Endothelial cell of umbilical vein (primary cell): ENCODE results near the gene TTC23L. TPM values are rescaled to one million over a fixed set of nuclear protein-coding genes. Genes with fewer than 3 reads are reported as not detected.

Experiments used
- BruUV-seq: library from RNA; stranded (reverse); fragments of 400-500 nt; replicated peaks from 2 replicates; lab custom pipeline; 2021; lab: Mats Ljungman, UMichigan
- CTCF ChIA-PET: fragments of 300-600, 350-600 bp; sonication (Branson Sonifier 250); formaldehyde crosslinking; loops from one replicate; lab custom pipeline; 2021; ENCODE audit warnings: antibody characterized with exemption, inconsistent platforms; lab: Charles Lee
- POLR2A ChIA-PET: fragments of 300-600, 350-600 bp; sonication (Branson Sonifier 250); formaldehyde crosslinking; loops from one replicate; lab custom pipeline; 2021; ENCODE audit warnings: antibody characterized with exemption, inconsistent platforms; lab: Charles Lee
- DNase-seq: peaks from one replicate; pipeline ENCODE4 v3.0.0-alpha.2; 2011; ENCODE audit warnings: low read depth, low spot score
- FAIRE-seq: peaks from 2 replicates; lab custom pipeline; 2011; peaks lifted over from hg19 to GRCh38; lab: Jason Lieb, UNC
- H2AFZ ChIP-seq: 2 replicates; pipeline ENCODE4 v1.6.0; 2012; ENCODE audit warnings: low read depth, low read length, control low read depth, inconsistent platforms
- H3K27ac ChIP-seq: 2 replicates; pipeline ENCODE4 v1.5.1; 2011; ENCODE audit warnings: low read depth, mild to moderate bottlenecking, control low read depth, low read length, moderate library complexity; ENCODE audit not compliant: insufficient read depth
- H3K27me3 ChIP-seq, 2 experiments: 2 replicates each; pipeline versions ENCODE4 v1.6.0 to v1.6.1; 2011; ENCODE audit warnings: low read length in 2 of 2, mixed read lengths in 1 of 2; ENCODE audit not compliant: control insufficient read depth in 2 of 2, insufficient read depth in 2 of 2
- H3K36me3 ChIP-seq, 2 experiments: 2 replicates in 1 of 2; 3 replicates in 1 of 2; pipeline ENCODE4 v1.5.1; 2011; ENCODE audit warnings: low read length in 2 of 2, mild to moderate bottlenecking in 1 of 2, moderate library complexity in 1 of 2; ENCODE audit not compliant: control insufficient read depth in 2 of 2, insufficient read depth in 2 of 2; ENCODE audit errors: extremely low read depth in 1 of 2
- H3K4me1 ChIP-seq: 3 replicates; pipeline ENCODE4 v1.5.1; 2011; ENCODE audit warnings: mild to moderate bottlenecking, low read length; ENCODE audit not compliant: control insufficient read depth, insufficient read depth; ENCODE audit errors: extremely low read depth
- H3K4me2 ChIP-seq: 2 replicates; pipeline ENCODE4 v1.6.1; 2011; ENCODE audit warnings: low read length, control low read depth, mixed read lengths; ENCODE audit not compliant: insufficient read depth
- H3K4me3 ChIP-seq, 3 experiments: fragments of 200-600 bp in 1 of 3; sonication (generic), shearing (Covaris generic) in 1 of 3; replicated peaks in 1 of 3; 2 replicates each; pipeline ENCODE4 v1.5.1; 2011 to 2016; ENCODE audit warnings: control low read depth in 3 of 3, low read length in 3 of 3, mild to moderate bottlenecking in 2 of 3, inconsistent platforms in 1 of 3, low read depth in 1 of 3, moderate library complexity in 1 of 3; ENCODE audit not compliant: insufficient read depth in 1 of 3
- H3K79me2 ChIP-seq: 2 replicates; pipeline ENCODE4 v1.6.0; 2012; ENCODE audit warnings: low read length, inconsistent platforms; ENCODE audit not compliant: control insufficient read depth, insufficient read depth
- H3K9ac ChIP-seq: replicated peaks from 2 replicates; pipeline ENCODE3; 2011; ENCODE audit warnings: low read length, control low read depth; ENCODE audit not compliant: insufficient read depth; ENCODE audit errors: extremely low read depth
- H3K9me1 ChIP-seq: replicated peaks from 3 replicates; pipeline ENCODE4 v1.6.0; 2011; ENCODE audit warnings: mild to moderate bottlenecking, low read length; ENCODE audit not compliant: control insufficient read depth, insufficient read depth; ENCODE audit errors: extremely low read depth
- H3K9me3 ChIP-seq: replicated peaks from 2 replicates; pipeline ENCODE4 v1.5.1; 2012; ENCODE audit warnings: low read length, inconsistent platforms; ENCODE audit not compliant: control insufficient read depth, insufficient read depth
- H4K20me1 ChIP-seq: replicated peaks from 2 replicates; pipeline ENCODE3; 2011; ENCODE audit warnings: mild to moderate bottlenecking, low read length; ENCODE audit not compliant: control insufficient read depth, insufficient read depth; ENCODE audit errors: extremely low read depth
- CTCF ChIP-seq, 2 donors: IDR thresholded peaks; 1 replicate in 1 of 2; 2 replicates in 1 of 2; pipeline ENCODE4 v1.5.1; 2011; ENCODE audit warnings: low read length in 2 of 2, mild to moderate bottlenecking in 2 of 2, moderate library complexity in 2 of 2, control low read depth in 1 of 2, inconsistent platforms in 1 of 2, low read depth in 1 of 2; ENCODE audit not compliant: insufficient read depth in 1 of 2; ENCODE audit errors: extremely low read depth in 1 of 2
- EZH2 ChIP-seq: IDR thresholded peaks from 2 replicates; pipeline ENCODE4 v1.6.1; 2012; ENCODE audit warnings: borderline replicate concordance, low read depth, mild to moderate bottlenecking, moderate library complexity, low read length, inconsistent platforms; ENCODE audit not compliant: severe bottlenecking
- FOS ChIP-seq: IDR thresholded peaks from 2 replicates; pipeline ENCODE4 v1.6.1; 2011; ENCODE audit warnings: mild to moderate bottlenecking, low read length, moderate library complexity, borderline replicate concordance; ENCODE audit not compliant: insufficient read depth
- GATA2 ChIP-seq: IDR thresholded peaks from 2 replicates; pipeline ENCODE4 v1.7.0; 2011; ENCODE audit warnings: low read depth, mild to moderate bottlenecking, moderate library complexity, mixed read lengths, low read length; ENCODE audit not compliant: insufficient read length, insufficient read depth
- JUN ChIP-seq: IDR thresholded peaks from 2 replicates; pipeline ENCODE4 v1.6.1; 2011; ENCODE audit warnings: borderline replicate concordance, low read depth; ENCODE audit not compliant: insufficient read length, insufficient read depth
- MAX ChIP-seq: IDR thresholded peaks from 2 replicates; pipeline ENCODE4 v1.6.1; 2011; ENCODE audit not compliant: insufficient read depth, insufficient read length
- MYC ChIP-seq: IDR thresholded peaks from one replicate; pipeline ENCODE4 v1.6.1; 2011; ENCODE audit warnings: mild to moderate bottlenecking, low read depth, low read length
- POLR2A ChIP-seq: IDR thresholded peaks from 2 replicates; pipeline ENCODE4 v1.6.1; 2012; ENCODE audit warnings: low read depth, mild to moderate bottlenecking, control low read depth, low read length
- POLR2AphosphoS5 ChIP-seq: IDR thresholded peaks from 2 replicates; pipeline ENCODE4 v1.6.1; 2012; ENCODE audit warnings: low read depth, mild to moderate bottlenecking, control low read depth, low read length, moderate library complexity; ENCODE audit not compliant: insufficient read depth
- dilution Hi-C: fragments of 300-500 bp; cut with MboI; formaldehyde crosslinking; loops from one replicate; pipeline ENCODE4 v1.15.0; 2019; ENCODE audit warnings: low sequenced_read_pairs; ENCODE audit not compliant: extremely low pct_ligation_motif_present
- intact Hi-C: fragments of 100-400 bp; cut with micrococcal nuclease; formaldehyde crosslinking; loops from one replicate; pipeline ENCODE4 v1.10.0; 2022
- polyA plus RNA-seq, 4 experiments: library from polyadenylated mRNA; depleted of rRNA in 3 of 4; stranded (reverse) in 3 of 4; unstranded in 1 of 4; fragments of >200 nt; gene quantifications; 2 replicates each; pipeline versions ENCODE4 v1.2.1 to v1.2.3, GENCODE V29; 2011 to 2012; ENCODE audit warnings: missing spikeins in 1 of 4
- total RNA-seq: library from RNA; stranded (reverse); gene quantifications from 2 replicates; pipeline ENCODE4 v1.2.3, GENCODE V29; 2021

Gene TTC23L
- total and polyA plus RNA-seq, 2 donors (not counting 3 experiments of a cell fraction or from before 2014, with no cell fraction given) = not detected

DNA sequence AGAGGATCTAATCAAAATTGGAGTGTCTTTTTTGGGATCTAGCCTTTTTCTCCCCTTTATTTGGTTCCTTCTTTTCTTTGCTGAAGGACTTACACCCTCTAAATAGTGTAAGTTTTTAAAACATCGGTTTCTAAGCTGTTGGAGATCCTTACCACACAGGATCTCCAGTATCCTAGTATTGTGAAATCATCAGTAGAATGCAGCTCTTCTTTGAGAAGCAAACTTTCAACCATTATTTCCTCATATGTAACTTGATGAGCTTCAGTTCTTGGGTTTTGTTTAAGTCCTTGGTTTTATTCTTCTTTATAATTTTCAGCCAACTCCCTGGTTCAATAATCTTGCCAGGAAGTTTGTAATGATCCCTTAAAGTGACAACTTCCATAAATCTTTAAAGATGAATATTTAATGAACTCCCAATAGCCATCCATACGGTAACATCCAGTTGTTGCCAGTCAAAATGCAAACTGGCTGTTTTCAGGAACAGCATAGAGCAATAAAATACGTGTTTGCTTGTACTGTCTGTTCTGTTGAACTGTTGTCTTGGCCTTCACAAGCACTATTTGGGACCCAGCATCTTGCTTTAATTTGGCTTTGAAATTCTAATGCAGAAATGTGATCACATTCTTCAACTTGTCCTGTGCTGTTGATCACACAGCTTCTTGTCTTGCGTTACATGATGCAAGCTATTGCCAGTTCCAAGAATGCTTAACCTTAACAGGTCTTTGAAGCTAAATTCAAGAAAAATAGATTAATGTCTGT, 34.8 kb upstream of the TTC23L start:
- Histone ChIP-seq H3K27ac (no peak overlapping the region), H3K4me2 (no peak overlapping the region), H3K9ac (no peak overlapping the region), H3K27me3 (no peaks in the 10 kb centered on the region), H3K9me3 (no peaks in the 10 kb centered on the region), H4K20me1 (no peaks in the 10 kb centered on the region), H3K9me1 (no peaks in the 10 kb centered on the region), H3K4me1 (no peaks in the 10 kb centered on the region), H3K79me2 (peaks cover 13% of the 10 kb centered on the region), H3K4me3 (no peak overlapping the region), H2AFZ (no peak overlapping the region), H3K36me3 (peaks cover 30 to 33% of the 10 kb centered on the region in 2 experiments)
- BruUV-seq = no TSS peak
- ChIA-PET POLR2A (interaction anchor here (0.5 kb wide), 1 partner anchor 12 kb away, joined by 3 read pairs; no protein-coding TSS in a partner anchor), CTCF (interaction anchor here (0.7 to 1.8 kb wide), 3 partner anchors 9 to 318 kb away, joined by 3 to 5 read pairs (median 4); no protein-coding TSS in a partner anchor)
- TF ChIP-seq MAX (no peak), GATA2 (no peak), FOS (no peak), POLR2A (no peak), MYC (no peak), JUN (no peak), EZH2 (no peak), POLR2AphosphoS5 (no peak), CTCF (IDR thresholded peaks at IDR 0.05; ENCODE audit: extremely low read depth in 1 of 2, insufficient read depth in 1 of 2, low read depth in 1 of 2, low read length in 2 of 2) (no peak)
- DNase-seq = no peak
- dilution Hi-C loops (no loop called here), intact Hi-C loops (no loop called here)
- no peak for FAIRE-seq
